ENCODE data around the gene CDH4. TPM values are rescaled to one million over a fixed set of nuclear protein-coding genes. Genes with fewer than 3 reads are reported as not detected.

CDH4 gene
- polyA plus RNA-seq, 1 experiment = 1.5 TPM

GRCh38 chr20:61875996-61876395 lies 623.9 kb downstream of the CDH4 start:
- Histone ChIP-seq H3K4me3 (ENCODE audit: low read depth, low read length) (no peak overlapping the region), H3K36me3 (ENCODE audit: control insufficient read depth, insufficient read depth, low read length) (no peaks in the 10 kb centered on the region), H3K27me3 (ENCODE audit: control insufficient read depth, insufficient read depth, low read length) (no peaks in the 10 kb centered on the region)
- POLR2A ChIA-PET = no interaction called here
- CTCF ChIA-PET = no interaction called here
- no peak for TF ChIP-seq CTCF (IDR thresholded peaks at IDR 0.05; ENCODE audit: insufficient read depth, low read depth, low read length)
- no peak for DNase-seq (ENCODE audit: low read depth)

- ChIA-PET POLR2A (no interaction called here), CTCF (interaction anchor here (1.5 to 1.7 kb wide), 2 partner anchors 9 to 10 kb away, joined by 3 to 6 read pairs; no protein-coding TSS in a partner anchor)
- Histone ChIP-seq H3K4me3 (ENCODE audit: low read depth, low read length) (no peak overlapping the region), H3K27me3 (ENCODE audit: control insufficient read depth, insufficient read depth, low read length) (no peaks in the 10 kb centered on the region), H3K36me3 (ENCODE audit: control insufficient read depth, insufficient read depth, low read length) (no peaks in the 10 kb centered on the region)
- DNase-seq (ENCODE audit: low read depth) = no peak
- TF ChIP-seq CTCF (IDR thresholded peaks at IDR 0.05; ENCODE audit: insufficient read depth, low read depth, low read length) = no peak
Measured at GRCh38 chr20:61876952-61877728, 625.1 kb downstream of the CDH4 start.

- no peak for TF ChIP-seq CTCF (IDR thresholded peaks at IDR 0.05; ENCODE audit: insufficient read depth, low read depth, low read length)
- Histone ChIP-seq H3K27me3 (ENCODE audit: control insufficient read depth, insufficient read depth, low read length) (no peaks in the 10 kb centered on the region), H3K36me3 (ENCODE audit: control insufficient read depth, insufficient read depth, low read length) (no peaks in the 10 kb centered on the region), H3K4me3 (ENCODE audit: low read depth, low read length) (no peak overlapping the region)
- POLR2A ChIA-PET = no interaction called here
- CTCF ChIA-PET = interaction anchor here (1.5 to 1.7 kb wide), 2 partner anchors 8 to 9 kb away, joined by 3 to 6 read pairs; no protein-coding TSS in a partner anchor
- DNase-seq (ENCODE audit: low read depth) = no peak
Measured at GRCh38 chr20:61877776-61878477, 625.9 kb downstream of the CDH4 start.

- DNase-seq (ENCODE audit: low read depth) = no peak
- H3K36me3 ChIP-seq (ENCODE audit: control insufficient read depth, insufficient read depth, low read length) = no peaks in the 10 kb centered on the region
- H3K27me3 ChIP-seq (ENCODE audit: control insufficient read depth, insufficient read depth, low read length) = no peaks in the 10 kb centered on the region
- ChIA-PET POLR2A (no interaction called here), CTCF (interaction anchor here (1.7 kb wide), 1 partner anchor 8 kb away, joined by 6 read pairs; no protein-coding TSS in a partner anchor)
- H3K4me3 ChIP-seq (ENCODE audit: low read depth, low read length) = no peak overlapping the region
- TF ChIP-seq CTCF (IDR thresholded peaks at IDR 0.05; ENCODE audit: insufficient read depth, low read depth, low read length) = no peak
Measured at GRCh38 chr20:61878478-61879302, 626.6 kb downstream of the CDH4 start.

GRCh38 chr20:61879303-61879620 lies 627.2 kb downstream of the CDH4 start:
- no peaks in the 10 kb centered on the region for H3K36me3 ChIP-seq (ENCODE audit: control insufficient read depth, insufficient read depth, low read length)
- no peak for TF ChIP-seq CTCF (IDR thresholded peaks at IDR 0.05; ENCODE audit: insufficient read depth, low read depth, low read length)
- H3K27me3 ChIP-seq (ENCODE audit: control insufficient read depth, insufficient read depth, low read length) = no peaks in the 10 kb centered on the region
- no peak overlapping the region for H3K4me3 ChIP-seq (ENCODE audit: low read depth, low read length)
- CTCF ChIA-PET = no interaction called here
- DNase-seq (ENCODE audit: low read depth) = no peak
- POLR2A ChIA-PET = no interaction called here

Data from BJ (cell line).